Astrocyte (in vitro differentiated cells and primary cell): Measurements from ENCODE around the gene NXN. TPM values are rescaled to one million over a fixed set of nuclear protein-coding genes. Genes with fewer than 3 reads are reported as not detected.

ENCODE experiments used
- DNase-seq: peaks from one replicate; pipeline ENCODE4 v3.0.0-alpha.2; 2010; ENCODE audit warnings: low read depth
- FAIRE-seq: peaks from 2 replicates; lab custom pipeline; 2011; peaks lifted over from hg19 to GRCh38; lab: Jason Lieb, UNC
- H2AFZ ChIP-seq: 2 replicates; pipeline ENCODE4 v1.6.0; 2012; ENCODE audit warnings: low read depth, low read length, inconsistent platforms
- H3K27ac ChIP-seq: 2 replicates; pipeline ENCODE4 v1.5.1; 2011; ENCODE audit warnings: low read depth, low read length, inconsistent platforms
- H3K27me3 ChIP-seq: 2 replicates; pipeline ENCODE4 v1.6.0; 2011; ENCODE audit warnings: low read length, inconsistent platforms; ENCODE audit not compliant: insufficient read depth
- H3K36me3 ChIP-seq: 2 replicates; pipeline ENCODE4 v1.5.1; 2011; ENCODE audit warnings: low read length, inconsistent platforms; ENCODE audit not compliant: insufficient read depth
- H3K4me1 ChIP-seq: 2 replicates; pipeline ENCODE4 v1.5.1; 2011; ENCODE audit warnings: low read length, inconsistent platforms; ENCODE audit not compliant: insufficient read depth
- H3K4me2 ChIP-seq: 2 replicates; pipeline ENCODE4 v1.6.0; 2012; ENCODE audit warnings: low read length, inconsistent platforms
- H3K4me3 ChIP-seq: 2 replicates; pipeline ENCODE4 v1.5.1; 2011; ENCODE audit warnings: low read depth, mild to moderate bottlenecking, low read length, inconsistent platforms; ENCODE audit not compliant: insufficient read depth
- H3K79me2 ChIP-seq: 2 replicates; pipeline ENCODE4 v1.6.0; 2012; ENCODE audit warnings: mild to moderate bottlenecking, low read length, inconsistent platforms; ENCODE audit not compliant: insufficient read depth
- H3K9ac ChIP-seq: 2 replicates; pipeline ENCODE4 v1.6.0; 2012; ENCODE audit warnings: mild to moderate bottlenecking, low read length, inconsistent platforms
- H3K9me3 ChIP-seq: 2 replicates; pipeline ENCODE4 v1.5.1; 2012; ENCODE audit warnings: low read depth, mild to moderate bottlenecking, low read length, inconsistent platforms; ENCODE audit not compliant: insufficient read depth
- H4K20me1 ChIP-seq: 2 replicates; pipeline ENCODE4 v1.6.0; 2012; ENCODE audit warnings: low read length, inconsistent platforms; ENCODE audit not compliant: insufficient read depth
- H3K27ac Mint-ChIP-seq: one replicate; pipeline ENCODE4 v1.8.0; 2021; ENCODE audit warnings: mild to moderate bottlenecking, mixed read lengths; ENCODE audit not compliant: unreplicated experiment
- H3K27me3 Mint-ChIP-seq: one replicate; pipeline ENCODE4 v1.8.0; 2021; ENCODE audit warnings: low read depth, mixed read lengths; ENCODE audit not compliant: unreplicated experiment
- H3K36me3 Mint-ChIP-seq: one replicate; pipeline ENCODE4 v1.8.0; 2021; ENCODE audit warnings: low read depth, mixed read lengths; ENCODE audit not compliant: unreplicated experiment
- H3K4me1 Mint-ChIP-seq: one replicate; pipeline ENCODE4 v1.8.0; 2021; ENCODE audit warnings: low read depth, mixed read lengths; ENCODE audit not compliant: unreplicated experiment
- H3K4me3 Mint-ChIP-seq: one replicate; pipeline ENCODE4 v1.8.0; 2021; ENCODE audit warnings: mild to moderate bottlenecking, moderate library complexity, mixed read lengths; ENCODE audit not compliant: unreplicated experiment
- H3K9me3 Mint-ChIP-seq: one replicate; pipeline ENCODE4 v1.8.0; 2021; ENCODE audit warnings: mild to moderate bottlenecking, mixed read lengths; ENCODE audit not compliant: unreplicated experiment
- CTCF ChIP-seq: IDR thresholded peaks from 2 replicates; pipeline ENCODE4 v1.5.1; 2011; ENCODE audit warnings: low read depth, mild to moderate bottlenecking, inconsistent platforms, low read length, moderate library complexity; ENCODE audit not compliant: insufficient read depth
- EZH2 ChIP-seq: IDR thresholded peaks from 2 replicates; pipeline ENCODE4 v1.6.1; 2012; ENCODE audit warnings: mild to moderate bottlenecking, low read length, inconsistent platforms; ENCODE audit not compliant: insufficient read depth
- total RNA-seq: library from RNA; stranded (reverse); gene quantifications from 2 replicates; pipeline ENCODE4 v1.2.1, GENCODE V29; 2021

Gene NXN
- total RNA-seq, 1 donor from 2014 or later: 104 TPM

DNA sequence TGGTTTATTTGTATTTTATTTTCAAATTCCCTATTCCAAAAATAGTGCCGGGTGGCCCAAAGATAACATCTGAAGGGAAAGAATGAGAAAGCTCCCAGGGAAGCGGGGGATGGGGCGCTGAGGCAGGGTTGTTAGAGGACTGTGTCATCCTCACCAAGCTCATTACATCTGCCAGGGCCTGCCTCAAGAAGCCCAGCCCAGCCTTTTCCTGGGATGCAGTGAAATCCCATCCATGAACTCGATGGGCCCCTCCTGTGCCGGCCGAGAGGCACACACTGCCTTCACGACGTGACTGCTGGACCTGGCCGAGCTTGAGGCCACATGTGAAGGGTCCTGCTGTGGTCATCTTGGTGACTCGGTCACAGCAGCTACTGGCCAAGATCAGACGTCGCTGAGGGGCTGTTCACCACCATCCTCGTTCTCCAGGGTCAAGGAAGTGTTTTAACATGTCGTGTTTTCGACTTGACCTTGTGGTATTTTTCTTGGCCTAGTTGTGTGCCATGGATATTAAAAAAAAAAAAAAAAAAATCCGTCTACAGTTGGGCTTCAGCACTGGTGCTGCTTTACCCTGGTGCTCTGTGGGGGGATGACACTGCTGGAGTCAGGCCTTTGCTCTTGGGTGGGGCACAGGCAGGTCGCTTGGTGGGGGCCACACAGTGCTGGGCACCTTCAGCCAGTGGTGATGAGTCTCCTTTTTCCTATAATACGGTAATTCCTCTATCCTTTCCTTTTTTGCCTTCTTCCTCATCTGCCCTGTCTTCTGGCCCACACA is 22.2 kb upstream of the NXN start:
- TF ChIP-seq EZH2 (no peak), CTCF (no peak)
- H3K36me3 ChIP-seq: peaks cover 18% of the 10 kb centered on the region
- H3K27me3 Mint-ChIP-seq: no peaks in the 10 kb centered on the region
- no peak overlapping the region for H2AFZ ChIP-seq
- H4K20me1 ChIP-seq: peaks cover 76% of the 10 kb centered on the region
- no peaks in the 10 kb centered on the region for H3K9me3 Mint-ChIP-seq
- H3K9ac ChIP-seq: peak overlapping the region; percentile 59
- H3K79me2 ChIP-seq: peaks cover 25% of the 10 kb centered on the region
- H3K4me2 ChIP-seq: peak overlapping the region; percentile 60
- H3K36me3 Mint-ChIP-seq: peaks cover 24% of the 10 kb centered on the region
- peaks cover 61% of the 10 kb centered on the region for H3K4me1 ChIP-seq
- H3K27ac Mint-ChIP-seq: peak overlapping the region; percentile 75
- H3K4me3 Mint-ChIP-seq: peak overlapping the region; percentile 50
- H3K4me3 ChIP-seq: no peak overlapping the region
- FAIRE-seq (no peak), DNase-seq (peak; percentile 72)
- H3K4me1 Mint-ChIP-seq: peaks cover 39% of the 10 kb centered on the region
- H3K27me3 ChIP-seq: no peaks in the 10 kb centered on the region
- peak overlapping the region; percentile 85 for H3K27ac ChIP-seq
- H3K9me3 ChIP-seq: no peaks in the 10 kb centered on the region

DNA sequence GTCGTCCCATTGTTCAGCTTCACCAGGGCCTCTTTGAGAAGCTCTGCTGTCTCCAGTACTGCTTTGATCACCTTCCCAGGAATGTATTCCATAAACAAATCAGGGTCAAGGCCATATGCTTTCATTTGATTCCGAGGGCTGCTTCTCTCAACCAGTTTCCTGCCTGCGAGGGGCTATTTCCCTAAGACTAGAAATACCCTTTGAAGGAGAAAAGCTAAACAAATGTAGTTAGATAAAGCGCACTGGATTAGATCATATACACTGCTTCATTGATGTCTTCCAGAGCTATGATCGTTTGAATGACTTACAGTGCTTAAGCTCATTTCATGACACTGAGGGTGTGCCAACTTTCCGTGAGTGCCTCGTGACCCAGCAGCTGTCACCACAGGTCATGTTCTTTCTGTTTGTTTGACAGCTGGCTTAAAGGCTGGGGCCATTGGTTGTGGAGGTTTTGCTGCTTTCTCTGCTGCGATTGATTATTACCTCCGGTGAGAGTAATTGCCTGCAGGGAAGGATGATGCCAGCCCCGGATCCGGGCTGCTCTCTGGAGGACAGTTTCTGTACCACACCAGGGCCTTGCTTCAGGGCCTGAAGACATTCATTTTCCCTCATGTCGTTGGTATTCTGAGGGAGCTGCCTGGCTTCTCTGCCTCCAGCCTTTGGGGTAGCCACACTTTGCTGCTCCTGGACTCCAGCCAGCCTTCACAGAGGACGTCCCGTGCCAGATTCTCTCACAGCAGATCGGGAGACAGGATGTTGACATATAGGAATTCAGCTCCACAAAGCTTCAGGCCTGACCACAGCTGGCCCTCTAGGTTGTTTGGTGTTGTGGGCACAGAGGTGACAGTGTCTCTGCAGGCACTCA is 21.3 kb upstream of the NXN start:
- H3K79me2 ChIP-seq: peaks cover 25% of the 10 kb centered on the region
- no peak overlapping the region for H2AFZ ChIP-seq
- no peak overlapping the region for H3K4me3 ChIP-seq
- Mint-ChIP-seq H3K36me3 (peaks cover 23% of the 10 kb centered on the region), H3K4me3 (no peak overlapping the region), H3K4me1 (peaks cover 38% of the 10 kb centered on the region), H3K27ac (peak overlapping the region; percentile 75), H3K27me3 (no peaks in the 10 kb centered on the region), H3K9me3 (no peaks in the 10 kb centered on the region)
- no peaks in the 10 kb centered on the region for H3K27me3 ChIP-seq
- peak; percentile 26 for DNase-seq
- peaks cover 75% of the 10 kb centered on the region for H4K20me1 ChIP-seq
- peaks cover 58% of the 10 kb centered on the region for H3K4me1 ChIP-seq
- H3K4me2 ChIP-seq: peak overlapping the region; percentile 60
- H3K27ac ChIP-seq: peak overlapping the region; percentile 85
- H3K36me3 ChIP-seq: peaks cover 18% of the 10 kb centered on the region
- FAIRE-seq: no peak
- no peaks in the 10 kb centered on the region for H3K9me3 ChIP-seq
- TF ChIP-seq EZH2 (no peak), CTCF (no peak)
- H3K9ac ChIP-seq: peak overlapping the region; percentile 59
